GM19035 (cell line): ENCODE measurements around the gene CRTC2.
"Not testable (repeated sequence)": the region's sequence is repeated elsewhere in the genome, so short reads cannot be mapped to it uniquely, and the experiment has no call there.

Experiments
- ATAC-seq: cut with Tn5 transposase; IDR thresholded peaks from one replicate; pipeline ENCODE4 v1.9.1; 2021; ENCODE audit not compliant: unreplicated experiment

CRTC2 gene

GRCh38 chr1:153929981-153930948 lies 28.1 kb downstream of the CRTC2 start:
- no peak for ATAC-seq

- ATAC-seq = no peak
Measured at GRCh38 chr1:153929426-153929825, 29.0 kb downstream of the CRTC2 start.

- no peak for ATAC-seq
Measured at GRCh38 chr1:153928791-153929341, 29.5 kb downstream of the CRTC2 start.

- no peak for ATAC-seq
Measured at GRCh38 chr1:153928245-153928644, 30.2 kb downstream of the CRTC2 start.

- ATAC-seq = no peak
Measured at GRCh38 chr1:153926405-153926804, 32.0 kb downstream of the CRTC2 start.

- peak; percentile 95 for ATAC-seq
Measured at GRCh38 chr1:153922972-153923925, 35.2 kb downstream of the CRTC2 start, which contains the start of gene GATAD2B. TSS of gene GATAD2B (minus strand) at chr1:153922972. CDS start at chr1:153828347, 94,625 bp downstream.

- peak; percentile 29 for ATAC-seq
Measured at GRCh38 chr1:153922076-153922971, 36.1 kb downstream of the CRTC2 start.

GRCh38 chr1:153921803-153922075 lies 36.7 kb downstream of the CRTC2 start:
- no peak for ATAC-seq

GRCh38 chr1:153921080-153921802 lies 37.2 kb downstream of the CRTC2 start:
- no peak for ATAC-seq

- no peak for ATAC-seq
Measured at GRCh38 chr1:153919876-153920852, 38.2 kb downstream of the CRTC2 start.

GRCh38 chr1:153916297-153916696 lies 42.1 kb downstream of the CRTC2 start:
- no peak for ATAC-seq

GRCh38 chr1:153912349-153912748 lies 46.1 kb downstream of the CRTC2 start:
- no peak for ATAC-seq

- ATAC-seq = not testable (repeated sequence)
Measured at GRCh38 chr1:153910560-153910959, 47.9 kb downstream of the CRTC2 start.

GRCh38 chr1:153908071-153908470 lies 50.3 kb downstream of the CRTC2 start:
- ATAC-seq = no peak

GRCh38 chr1:153907134-153907533 lies 51.3 kb downstream of the CRTC2 start:
- ATAC-seq = no peak

GRCh38 chr1:153906396-153906795 lies 52.0 kb downstream of the CRTC2 start:
- ATAC-seq = no peak

- not testable (repeated sequence) for ATAC-seq
Measured at GRCh38 chr1:153905908-153906307, 52.5 kb downstream of the CRTC2 start.

- ATAC-seq = no peak
Measured at GRCh38 chr1:153903841-153904455, 54.5 kb downstream of the CRTC2 start.
